Neural cell (in vitro differentiated cells): ENCODE results near the gene RAP1GAP2. TPM values are rescaled to one million over a fixed set of nuclear protein-coding genes. Genes with fewer than 3 reads are reported as not detected.

Experiments
- H2AFZ ChIP-seq: fragments of 200-600, 300-800 bp; sonication (generic), shearing (Covaris generic); 2 replicates; pipeline ENCODE4 v1.6.0; 2014; ENCODE audit warnings: low read depth, mild to moderate bottlenecking, antibody characterized with exemption, low read length, moderate library complexity
- H3F3A ChIP-seq: fragments of 200-600 bp; shearing (Covaris generic); 2 replicates; pipeline ENCODE4 v1.6.1; 2016; ENCODE audit warnings: mild to moderate bottlenecking, moderate library complexity, mixed read lengths, antibody characterized with exemption, low read length; ENCODE audit not compliant: insufficient read depth, poor library complexity, severe bottlenecking
- H3K27ac ChIP-seq: fragments of 200-600, 300-800 bp; sonication (generic), shearing (Covaris generic); 2 replicates; pipeline ENCODE4 v1.5.1; 2014; ENCODE audit warnings: mild to moderate bottlenecking, low read length, moderate library complexity
- H3K27me3 ChIP-seq: fragments of 300-800, 200-600 bp; sonication (generic), shearing (Covaris generic); 2 replicates; pipeline ENCODE4 v1.6.0; 2014; ENCODE audit warnings: mild to moderate bottlenecking, low read depth, low read length, moderate library complexity; ENCODE audit not compliant: insufficient read depth
- H3K36me3 ChIP-seq: fragments of 300-800, 200-600 bp; sonication (generic), shearing (Covaris generic); 2 replicates; pipeline ENCODE4 v1.5.1; 2014; ENCODE audit warnings: mild to moderate bottlenecking, antibody characterized with exemption, low read length, moderate library complexity; ENCODE audit not compliant: insufficient read depth
- H3K4me2 ChIP-seq: fragments of 300-800, 200-600 bp; sonication (generic), shearing (Covaris generic); 2 replicates; pipeline ENCODE4 v1.6.0; 2014; ENCODE audit warnings: mild to moderate bottlenecking, low read length
- H3K4me3 ChIP-seq: fragments of 300-800, 200-600 bp; sonication (generic), shearing (Covaris generic); 2 replicates; pipeline ENCODE4 v1.5.1; 2014; ENCODE audit warnings: mild to moderate bottlenecking, low read length, moderate library complexity
- H3K79me2 ChIP-seq: fragments of 200-600 bp; shearing (Covaris generic); replicated peaks from 2 replicates; pipeline ENCODE4 v1.6.0; 2014; ENCODE audit warnings: mild to moderate bottlenecking, low read length, moderate library complexity; ENCODE audit not compliant: insufficient read depth
- H3K9ac ChIP-seq: fragments of 300-800, 200-600 bp; sonication (generic), shearing (Covaris generic); 2 replicates; pipeline ENCODE4 v1.6.1; 2016; ENCODE audit warnings: mild to moderate bottlenecking, low read length, mixed read lengths
- H3K9me2 ChIP-seq: fragments of 200-600 bp; shearing (Covaris generic); 2 replicates; pipeline ENCODE4 v1.6.1; 2016; ENCODE audit warnings: mild to moderate bottlenecking, low read length, mixed read lengths; ENCODE audit not compliant: insufficient read depth
- H3K9me3 ChIP-seq: fragments of 200-600, 300-800 bp; sonication (generic), shearing (Covaris generic); 2 replicates; pipeline ENCODE4 v1.6.1; 2016; ENCODE audit warnings: mild to moderate bottlenecking, mixed run types, low read length, moderate library complexity, mixed read lengths
- H4K20me1 ChIP-seq: fragments of 200-600 bp; shearing (Covaris generic); 2 replicates; pipeline ENCODE4 v1.6.1; 2016; ENCODE audit warnings: mild to moderate bottlenecking, mixed run types; ENCODE audit not compliant: insufficient read depth
- EP300 ChIP-seq: fragments of 450-650 bp; conservative IDR thresholded peaks from 2 replicates; pipeline ENCODE4 v1.6.1; 2014; ENCODE audit warnings: antibody characterized with exemption, mild to moderate bottlenecking, moderate library complexity; ENCODE audit not compliant: poor library complexity, severe bottlenecking
- EZH2 ChIP-seq: fragments of 200-600, 300-800 bp; shearing (Covaris generic), sonication (generic); IDR thresholded peaks from 2 replicates; pipeline ENCODE4 v1.6.1; 2014; ENCODE audit warnings: antibody characterized with exemption, low read length, borderline replicate concordance, mild to moderate bottlenecking; ENCODE audit not compliant: insufficient read depth, poor library complexity, severe bottlenecking
- MXI1 ChIP-seq: fragments of 450-650 bp; conservative IDR thresholded peaks from 2 replicates; pipeline ENCODE4 v1.6.1; 2014; ENCODE audit warnings: antibody characterized with exemption, mild to moderate bottlenecking; ENCODE audit not compliant: poor library complexity, severe bottlenecking
- POLR2AphosphoS5 ChIP-seq: IDR thresholded peaks from 2 replicates; pipeline ENCODE4 v1.6.1; 2012
- RAD21 ChIP-seq: fragments of 450-650 bp; conservative IDR thresholded peaks from 2 replicates; pipeline ENCODE4 v1.6.1; 2014; ENCODE audit warnings: antibody characterized with exemption, mild to moderate bottlenecking, moderate library complexity
- SMC3 ChIP-seq: fragments of 450-650 bp; conservative IDR thresholded peaks from 2 replicates; pipeline ENCODE4 v1.6.1; 2014; ENCODE audit warnings: antibody characterized with exemption, mild to moderate bottlenecking, moderate library complexity; ENCODE audit not compliant: poor library complexity
- TAF1 ChIP-seq: IDR thresholded peaks from 2 replicates; pipeline ENCODE4 v1.6.1; 2012; ENCODE audit warnings: low read depth
- polyA plus RNA-seq: library from polyadenylated mRNA; depleted of rRNA; stranded (reverse); fragments of >200 nt; gene quantifications from 2 replicates; pipeline ENCODE4 v1.2.3, GENCODE V29; 2014
- TF ChIP-seq, protein P1 (sequence below): IDR thresholded peaks from 2 replicates; pipeline ENCODE4 v1.6.1; 2012; ENCODE audit warnings: borderline replicate concordance
- TF ChIP-seq, protein P2 (sequence below): fragments of 450-650 bp; IDR thresholded peaks from 2 replicates; pipeline ENCODE4 v1.5.1; 2014; ENCODE audit warnings: antibody characterized with exemption, mild to moderate bottlenecking, moderate library complexity; ENCODE audit not compliant: poor library complexity, severe bottlenecking

The RAP1GAP2 gene
- polyA plus RNA-seq, 1 donor from 2014 or later: 14.8 TPM

DNA sequence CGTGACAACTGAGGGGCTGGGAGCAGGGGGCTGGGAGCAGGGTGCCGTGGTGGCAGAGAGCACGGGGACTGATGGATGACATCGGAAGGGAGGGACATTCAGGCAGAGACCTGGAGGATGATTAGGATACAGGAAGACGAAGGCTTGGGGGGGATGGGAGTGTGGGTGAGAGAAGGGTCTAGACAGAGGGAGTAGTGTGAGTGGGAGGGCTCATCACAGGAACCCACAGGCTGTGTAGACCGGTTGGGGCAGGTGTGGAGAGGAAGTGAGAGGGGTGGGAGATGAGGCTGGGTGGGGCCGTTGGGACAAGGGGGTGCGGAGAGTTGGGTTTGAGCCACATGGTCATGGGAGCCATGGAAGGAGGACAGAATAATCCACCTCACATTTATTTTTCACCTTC lies 83.8 kb downstream of the RAP1GAP2 start:
- TF ChIP-seq RAD21 (no peak), EP300 (no peak), TAF1 (no peak), POLR2AphosphoS5 (no peak), SMC3 (no peak), EZH2 (no peak), MXI1 (no peak)
- TF ChIP-seq, protein P1, sequence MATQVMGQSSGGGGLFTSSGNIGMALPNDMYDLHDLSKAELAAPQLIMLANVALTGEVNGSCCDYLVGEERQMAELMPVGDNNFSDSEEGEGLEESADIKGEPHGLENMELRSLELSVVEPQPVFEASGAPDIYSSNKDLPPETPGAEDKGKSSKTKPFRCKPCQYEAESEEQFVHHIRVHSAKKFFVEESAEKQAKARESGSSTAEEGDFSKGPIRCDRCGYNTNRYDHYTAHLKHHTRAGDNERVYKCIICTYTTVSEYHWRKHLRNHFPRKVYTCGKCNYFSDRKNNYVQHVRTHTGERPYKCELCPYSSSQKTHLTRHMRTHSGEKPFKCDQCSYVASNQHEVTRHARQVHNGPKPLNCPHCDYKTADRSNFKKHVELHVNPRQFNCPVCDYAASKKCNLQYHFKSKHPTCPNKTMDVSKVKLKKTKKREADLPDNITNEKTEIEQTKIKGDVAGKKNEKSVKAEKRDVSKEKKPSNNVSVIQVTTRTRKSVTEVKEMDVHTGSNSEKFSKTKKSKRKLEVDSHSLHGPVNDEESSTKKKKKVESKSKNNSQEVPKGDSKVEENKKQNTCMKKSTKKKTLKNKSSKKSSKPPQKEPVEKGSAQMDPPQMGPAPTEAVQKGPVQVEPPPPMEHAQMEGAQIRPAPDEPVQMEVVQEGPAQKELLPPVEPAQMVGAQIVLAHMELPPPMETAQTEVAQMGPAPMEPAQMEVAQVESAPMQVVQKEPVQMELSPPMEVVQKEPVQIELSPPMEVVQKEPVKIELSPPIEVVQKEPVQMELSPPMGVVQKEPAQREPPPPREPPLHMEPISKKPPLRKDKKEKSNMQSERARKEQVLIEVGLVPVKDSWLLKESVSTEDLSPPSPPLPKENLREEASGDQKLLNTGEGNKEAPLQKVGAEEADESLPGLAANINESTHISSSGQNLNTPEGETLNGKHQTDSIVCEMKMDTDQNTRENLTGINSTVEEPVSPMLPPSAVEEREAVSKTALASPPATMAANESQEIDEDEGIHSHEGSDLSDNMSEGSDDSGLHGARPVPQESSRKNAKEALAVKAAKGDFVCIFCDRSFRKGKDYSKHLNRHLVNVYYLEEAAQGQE: no peak
- TF ChIP-seq, protein P2, sequence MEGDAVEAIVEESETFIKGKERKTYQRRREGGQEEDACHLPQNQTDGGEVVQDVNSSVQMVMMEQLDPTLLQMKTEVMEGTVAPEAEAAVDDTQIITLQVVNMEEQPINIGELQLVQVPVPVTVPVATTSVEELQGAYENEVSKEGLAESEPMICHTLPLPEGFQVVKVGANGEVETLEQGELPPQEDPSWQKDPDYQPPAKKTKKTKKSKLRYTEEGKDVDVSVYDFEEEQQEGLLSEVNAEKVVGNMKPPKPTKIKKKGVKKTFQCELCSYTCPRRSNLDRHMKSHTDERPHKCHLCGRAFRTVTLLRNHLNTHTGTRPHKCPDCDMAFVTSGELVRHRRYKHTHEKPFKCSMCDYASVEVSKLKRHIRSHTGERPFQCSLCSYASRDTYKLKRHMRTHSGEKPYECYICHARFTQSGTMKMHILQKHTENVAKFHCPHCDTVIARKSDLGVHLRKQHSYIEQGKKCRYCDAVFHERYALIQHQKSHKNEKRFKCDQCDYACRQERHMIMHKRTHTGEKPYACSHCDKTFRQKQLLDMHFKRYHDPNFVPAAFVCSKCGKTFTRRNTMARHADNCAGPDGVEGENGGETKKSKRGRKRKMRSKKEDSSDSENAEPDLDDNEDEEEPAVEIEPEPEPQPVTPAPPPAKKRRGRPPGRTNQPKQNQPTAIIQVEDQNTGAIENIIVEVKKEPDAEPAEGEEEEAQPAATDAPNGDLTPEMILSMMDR: no peak
- Histone ChIP-seq H3K9ac (no peak overlapping the region), H3K79me2 (no peaks in the 10 kb centered on the region), H2AFZ (no peak overlapping the region), H3K4me3 (no peak overlapping the region), H3K9me2 (no peaks in the 10 kb centered on the region), H3K9me3 (peaks cover 4% of the 10 kb centered on the region), H3K36me3 (no peaks in the 10 kb centered on the region), H3K27ac (no peak overlapping the region), H4K20me1 (no peaks in the 10 kb centered on the region), H3K4me2 (no peak overlapping the region), H3F3A (no peaks in the 10 kb centered on the region), H3K27me3 (no peaks in the 10 kb centered on the region)

- no peaks in the 10 kb centered on the region for H3F3A ChIP-seq
- peaks cover 4% of the 10 kb centered on the region for H3K9me3 ChIP-seq
- H3K9ac ChIP-seq: no peak overlapping the region
- H2AFZ ChIP-seq: no peak overlapping the region
- H3K27me3 ChIP-seq: no peaks in the 10 kb centered on the region
- TF ChIP-seq, protein P1: no peak
- TF ChIP-seq EP300 (no peak), EZH2 (no peak), MXI1 (no peak), POLR2AphosphoS5 (no peak)
- TF ChIP-seq, protein P2: no peak
- no peak overlapping the region for H3K4me3 ChIP-seq
- no peaks in the 10 kb centered on the region for H3K79me2 ChIP-seq
- H4K20me1 ChIP-seq: no peaks in the 10 kb centered on the region
- H3K27ac ChIP-seq: no peak overlapping the region
- H3K4me2 ChIP-seq: no peak overlapping the region
- H3K36me3 ChIP-seq: no peaks in the 10 kb centered on the region
- no peaks in the 10 kb centered on the region for H3K9me2 ChIP-seq
Observed at GRCh38 chr17:2881295-2881694, 85.1 kb downstream of the RAP1GAP2 start.
